Liver (tissue), 9 donors: ENCODE measurements around the gene STT3B. TPM values are rescaled to one million over a fixed set of nuclear protein-coding genes. Genes with fewer than 3 reads are reported as not detected.
"Not testable (repeated sequence)": the region's sequence is repeated elsewhere in the genome, so short reads cannot be mapped to it uniquely, and the experiment has no call there.

Experiments
- DNase-seq: peaks from one replicate; pipeline ENCODE4 v3.0.0-alpha.2; 2017; ENCODE audit warnings: low spot score
- H3K27ac ChIP-seq, 2 donors: one replicate each; pipeline ENCODE4 v1.7.0; 2013; ENCODE audit warnings: inconsistent platforms in 2 of 2, low read length in 2 of 2, control low read depth in 1 of 2, low read depth in 1 of 2, mild to moderate bottlenecking in 1 of 2
- H3K27me3 ChIP-seq, 4 donors: one replicate each; pipeline versions ENCODE4 v1.6.1 to v1.7.0; 2013; ENCODE audit warnings: low read length in 3 of 4, inconsistent platforms in 1 of 4, mild to moderate bottlenecking in 1 of 4, moderate library complexity in 1 of 4; ENCODE audit not compliant: control insufficient read depth in 4 of 4, insufficient read depth in 4 of 4
- H3K36me3 ChIP-seq, 4 donors: one replicate each; pipeline versions ENCODE4 v1.6.1 to v1.7.0; 2013; ENCODE audit warnings: low read length in 3 of 4, mild to moderate bottlenecking in 3 of 4, low read depth in 1 of 4, moderate library complexity in 1 of 4; ENCODE audit not compliant: control insufficient read depth in 4 of 4, insufficient read depth in 3 of 4
- H3K4me1 ChIP-seq, 4 donors: one replicate each; pipeline versions ENCODE4 v1.6.1 to v1.7.0; 2013; ENCODE audit warnings: low read length in 3 of 4, mild to moderate bottlenecking in 3 of 4, moderate library complexity in 1 of 4; ENCODE audit not compliant: control insufficient read depth in 4 of 4, insufficient read depth in 4 of 4
- H3K4me3 ChIP-seq, 3 donors: one replicate each; pipeline versions ENCODE4 v1.6.1 to v1.7.0; 2013; ENCODE audit warnings: low read length in 3 of 3, control low read depth in 1 of 3, low read depth in 1 of 3, mild to moderate bottlenecking in 1 of 3
- H3K9ac ChIP-seq, 2 donors: one replicate each; pipeline ENCODE4 v1.7.0; 2013; ENCODE audit warnings: low read length in 2 of 2, mild to moderate bottlenecking in 2 of 2, moderate library complexity in 2 of 2, control low read depth in 1 of 2, low read depth in 1 of 2
- H3K9me3 ChIP-seq, 4 donors: one replicate each; pipeline versions ENCODE4 v1.6.1 to v1.7.0; 2013; ENCODE audit warnings: low read length in 3 of 4; ENCODE audit not compliant: control insufficient read depth in 4 of 4
- EGR1 ChIP-seq, 2 donors: IDR thresholded peaks; 2 replicates each; pipeline ENCODE4 v1.6.1; 2016 to 2018; ENCODE audit warnings: antibody characterized with exemption in 2 of 2, low read depth in 2 of 2
- FOXA1 ChIP-seq: IDR thresholded peaks from 2 replicates; pipeline ENCODE4 v1.6.1; 2016; ENCODE audit warnings: antibody characterized with exemption
- FOXA2 ChIP-seq: IDR thresholded peaks from 2 replicates; pipeline ENCODE4 v1.6.1; 2016; ENCODE audit warnings: antibody characterized with exemption
- GABPA ChIP-seq, 2 donors: IDR thresholded peaks in 1 of 2; conservative IDR thresholded peaks in 1 of 2; 2 replicates each; pipeline ENCODE4 v1.6.1; 2016; ENCODE audit warnings: antibody characterized with exemption in 2 of 2, mild to moderate bottlenecking in 1 of 2, moderate library complexity in 1 of 2
- HNF4A ChIP-seq, 2 donors: conservative IDR thresholded peaks; 2 replicates each; pipeline ENCODE4 v1.6.1; 2016; ENCODE audit warnings: antibody characterized with exemption in 2 of 2, mild to moderate bottlenecking in 2 of 2
- HNF4G ChIP-seq: IDR thresholded peaks from 2 replicates; pipeline ENCODE4 v1.6.1; 2016; ENCODE audit warnings: antibody characterized with exemption
- JUND ChIP-seq, 2 donors: IDR thresholded peaks; 2 replicates each; pipeline ENCODE4 v1.6.1; 2016; ENCODE audit warnings: antibody characterized with exemption in 2 of 2
- NR2F2 ChIP-seq: IDR thresholded peaks from 2 replicates; pipeline ENCODE4 v1.6.1; 2016; ENCODE audit warnings: antibody characterized with exemption
- RAD21 ChIP-seq, 2 donors: IDR thresholded peaks; 2 replicates each; pipeline ENCODE4 v1.6.1; 2016; ENCODE audit warnings: antibody characterized with exemption in 2 of 2, mild to moderate bottlenecking in 2 of 2
- RXRA ChIP-seq, 2 donors: IDR thresholded peaks; 2 replicates each; pipeline ENCODE4 v1.6.1; 2017 to 2018; ENCODE audit warnings: antibody characterized with exemption in 2 of 2, mild to moderate bottlenecking in 1 of 2
- SP1 ChIP-seq: IDR thresholded peaks from 2 replicates; pipeline ENCODE4 v1.6.1; 2018; ENCODE audit warnings: antibody characterized with exemption, mild to moderate bottlenecking
- TAF1 ChIP-seq: conservative IDR thresholded peaks from 2 replicates; pipeline ENCODE4 v1.6.1; 2016; ENCODE audit warnings: antibody characterized with exemption, mild to moderate bottlenecking
- YY1 ChIP-seq: IDR thresholded peaks from 2 replicates; pipeline ENCODE4 v1.6.1; 2016; ENCODE audit warnings: antibody characterized with exemption, mild to moderate bottlenecking
- WGBS: extraction: QIAGEN DNeasy Blood & Tissue Kit; methylation state at CpG from one replicate; pipeline ENCODE4 v1.1.7; 2013; 5-methylcytosine and 5-hydroxymethylcytosine counted together
- polyA plus RNA-seq, 2 donors: library from polyadenylated mRNA; stranded (reverse) in 1 of 2; unstranded in 1 of 2; fragments of 200-250 nt in 1 of 2; fragments of >200 nt in 1 of 2; fragmentation: Nextera tagmentation in 1 of 2; extraction: Ambion mirVana in 1 of 2; gene quantifications; one replicate each; pipeline versions ENCODE4 v1.2.1 to v1.2.3, GENCODE V29; 2013 to 2015
- total RNA-seq, 2 donors: library from RNA; depleted of rRNA; stranded (reverse); fragments of >200 nt; gene quantifications; one replicate each; pipeline ENCODE4 v1.2.3, GENCODE V29; 2014
- TF ChIP-seq, protein P1 (sequence below): IDR thresholded peaks from 2 replicates; pipeline ENCODE4 v1.6.1; 2016; ENCODE audit warnings: antibody characterized with exemption, mild to moderate bottlenecking
- TF ChIP-seq, protein P2 (sequence below): fragments of 150-350 bp; IDR thresholded peaks from 2 replicates; pipeline ENCODE4 v1.5.1; 2017; ENCODE audit warnings: improper control_type of control experiment, low read depth, low read length; ENCODE audit not compliant: missing input control
- TF ChIP-seq, protein P3 (sequence below): IDR thresholded peaks from 2 replicates; pipeline ENCODE4 v1.6.1; 2016; ENCODE audit warnings: antibody characterized with exemption
- TF ChIP-seq, protein P4 (sequence below): IDR thresholded peaks from 2 replicates; pipeline ENCODE4 v1.6.1; 2016; ENCODE audit warnings: antibody characterized with exemption
- TF ChIP-seq, protein P5 (sequence below): IDR thresholded peaks from 2 replicates; pipeline ENCODE4 v1.6.1; 2016; ENCODE audit warnings: antibody characterized with exemption
- donor health status: healthy.
- donor health status: healthy.
- donor health status: healthy.
- donor health status: healthy.
- donor health status: healthy.

The STT3B gene
- total and polyA plus RNA-seq, 4 donors, result 23.9 to 128 (median 85.5) TPM

DNA sequence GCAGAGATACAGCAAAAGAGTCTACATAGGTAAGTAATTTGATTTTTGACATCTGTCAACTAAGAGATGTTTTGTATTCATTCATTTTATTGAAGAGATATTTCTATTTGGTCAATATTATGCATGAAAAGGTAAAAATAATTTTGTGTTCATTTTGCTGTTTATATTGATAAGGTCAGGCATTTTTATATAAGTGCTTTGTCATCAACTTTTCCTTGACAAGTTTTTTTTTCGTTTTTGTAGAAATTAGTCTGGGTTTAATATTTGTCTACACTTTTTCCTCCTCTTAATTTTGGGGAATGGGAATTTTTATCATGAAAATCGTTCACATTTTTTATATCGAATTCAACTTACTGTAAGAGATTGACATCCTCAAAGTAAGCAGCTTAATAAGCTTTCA, 67.7 kb downstream of the STT3B start:
- H3K4me3 ChIP-seq, result no peak overlapping the region
- WGBS, result 96% methylated on average over 3 of the region's 3 CpGs
- H3K4me1 ChIP-seq, result peaks cover 0 to 1% (median 0%) of the 10 kb centered on the region in 4 donors
- H3K27ac ChIP-seq, result no peak overlapping the region
- no peaks in the 10 kb centered on the region for H3K27me3 ChIP-seq
- no peaks in the 10 kb centered on the region for H3K9me3 ChIP-seq
- no peak for DNase-seq
- TF ChIP-seq RXRA (IDR thresholded peaks at IDR 0.05), result no peak
- TF ChIP-seq FOXA1, result no peak
- TF ChIP-seq TAF1, result no peak
- TF ChIP-seq RAD21 (IDR thresholded peaks at IDR 0.05), result no peak
- no peak for TF ChIP-seq JUND (IDR thresholded peaks at IDR 0.05)
- TF ChIP-seq, protein P1, sequence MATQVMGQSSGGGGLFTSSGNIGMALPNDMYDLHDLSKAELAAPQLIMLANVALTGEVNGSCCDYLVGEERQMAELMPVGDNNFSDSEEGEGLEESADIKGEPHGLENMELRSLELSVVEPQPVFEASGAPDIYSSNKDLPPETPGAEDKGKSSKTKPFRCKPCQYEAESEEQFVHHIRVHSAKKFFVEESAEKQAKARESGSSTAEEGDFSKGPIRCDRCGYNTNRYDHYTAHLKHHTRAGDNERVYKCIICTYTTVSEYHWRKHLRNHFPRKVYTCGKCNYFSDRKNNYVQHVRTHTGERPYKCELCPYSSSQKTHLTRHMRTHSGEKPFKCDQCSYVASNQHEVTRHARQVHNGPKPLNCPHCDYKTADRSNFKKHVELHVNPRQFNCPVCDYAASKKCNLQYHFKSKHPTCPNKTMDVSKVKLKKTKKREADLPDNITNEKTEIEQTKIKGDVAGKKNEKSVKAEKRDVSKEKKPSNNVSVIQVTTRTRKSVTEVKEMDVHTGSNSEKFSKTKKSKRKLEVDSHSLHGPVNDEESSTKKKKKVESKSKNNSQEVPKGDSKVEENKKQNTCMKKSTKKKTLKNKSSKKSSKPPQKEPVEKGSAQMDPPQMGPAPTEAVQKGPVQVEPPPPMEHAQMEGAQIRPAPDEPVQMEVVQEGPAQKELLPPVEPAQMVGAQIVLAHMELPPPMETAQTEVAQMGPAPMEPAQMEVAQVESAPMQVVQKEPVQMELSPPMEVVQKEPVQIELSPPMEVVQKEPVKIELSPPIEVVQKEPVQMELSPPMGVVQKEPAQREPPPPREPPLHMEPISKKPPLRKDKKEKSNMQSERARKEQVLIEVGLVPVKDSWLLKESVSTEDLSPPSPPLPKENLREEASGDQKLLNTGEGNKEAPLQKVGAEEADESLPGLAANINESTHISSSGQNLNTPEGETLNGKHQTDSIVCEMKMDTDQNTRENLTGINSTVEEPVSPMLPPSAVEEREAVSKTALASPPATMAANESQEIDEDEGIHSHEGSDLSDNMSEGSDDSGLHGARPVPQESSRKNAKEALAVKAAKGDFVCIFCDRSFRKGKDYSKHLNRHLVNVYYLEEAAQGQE, result no peak
- TF ChIP-seq, protein P2, sequence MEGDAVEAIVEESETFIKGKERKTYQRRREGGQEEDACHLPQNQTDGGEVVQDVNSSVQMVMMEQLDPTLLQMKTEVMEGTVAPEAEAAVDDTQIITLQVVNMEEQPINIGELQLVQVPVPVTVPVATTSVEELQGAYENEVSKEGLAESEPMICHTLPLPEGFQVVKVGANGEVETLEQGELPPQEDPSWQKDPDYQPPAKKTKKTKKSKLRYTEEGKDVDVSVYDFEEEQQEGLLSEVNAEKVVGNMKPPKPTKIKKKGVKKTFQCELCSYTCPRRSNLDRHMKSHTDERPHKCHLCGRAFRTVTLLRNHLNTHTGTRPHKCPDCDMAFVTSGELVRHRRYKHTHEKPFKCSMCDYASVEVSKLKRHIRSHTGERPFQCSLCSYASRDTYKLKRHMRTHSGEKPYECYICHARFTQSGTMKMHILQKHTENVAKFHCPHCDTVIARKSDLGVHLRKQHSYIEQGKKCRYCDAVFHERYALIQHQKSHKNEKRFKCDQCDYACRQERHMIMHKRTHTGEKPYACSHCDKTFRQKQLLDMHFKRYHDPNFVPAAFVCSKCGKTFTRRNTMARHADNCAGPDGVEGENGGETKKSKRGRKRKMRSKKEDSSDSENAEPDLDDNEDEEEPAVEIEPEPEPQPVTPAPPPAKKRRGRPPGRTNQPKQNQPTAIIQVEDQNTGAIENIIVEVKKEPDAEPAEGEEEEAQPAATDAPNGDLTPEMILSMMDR, result no peak
- TF ChIP-seq, protein P3, sequence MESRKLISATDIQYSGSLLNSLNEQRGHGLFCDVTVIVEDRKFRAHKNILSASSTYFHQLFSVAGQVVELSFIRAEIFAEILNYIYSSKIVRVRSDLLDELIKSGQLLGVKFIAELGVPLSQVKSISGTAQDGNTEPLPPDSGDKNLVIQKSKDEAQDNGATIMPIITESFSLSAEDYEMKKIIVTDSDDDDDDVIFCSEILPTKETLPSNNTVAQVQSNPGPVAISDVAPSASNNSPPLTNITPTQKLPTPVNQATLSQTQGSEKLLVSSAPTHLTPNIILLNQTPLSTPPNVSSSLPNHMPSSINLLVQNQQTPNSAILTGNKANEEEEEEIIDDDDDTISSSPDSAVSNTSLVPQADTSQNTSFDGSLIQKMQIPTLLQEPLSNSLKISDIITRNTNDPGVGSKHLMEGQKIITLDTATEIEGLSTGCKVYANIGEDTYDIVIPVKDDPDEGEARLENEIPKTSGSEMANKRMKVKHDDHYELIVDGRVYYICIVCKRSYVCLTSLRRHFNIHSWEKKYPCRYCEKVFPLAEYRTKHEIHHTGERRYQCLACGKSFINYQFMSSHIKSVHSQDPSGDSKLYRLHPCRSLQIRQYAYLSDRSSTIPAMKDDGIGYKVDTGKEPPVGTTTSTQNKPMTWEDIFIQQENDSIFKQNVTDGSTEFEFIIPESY, result no peak
- TF ChIP-seq YY1, result no peak
- no peak for TF ChIP-seq FOXA2
- TF ChIP-seq, protein P4, sequence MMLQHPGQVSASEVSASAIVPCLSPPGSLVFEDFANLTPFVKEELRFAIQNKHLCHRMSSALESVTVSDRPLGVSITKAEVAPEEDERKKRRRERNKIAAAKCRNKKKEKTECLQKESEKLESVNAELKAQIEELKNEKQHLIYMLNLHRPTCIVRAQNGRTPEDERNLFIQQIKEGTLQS, result no peak
- no peak for TF ChIP-seq HNF4A (conservative IDR thresholded peaks at IDR 0.05)
- TF ChIP-seq, protein P5, sequence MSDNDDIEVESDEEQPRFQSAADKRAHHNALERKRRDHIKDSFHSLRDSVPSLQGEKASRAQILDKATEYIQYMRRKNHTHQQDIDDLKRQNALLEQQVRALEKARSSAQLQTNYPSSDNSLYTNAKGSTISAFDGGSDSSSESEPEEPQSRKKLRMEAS, result no peak
- TF ChIP-seq NR2F2, result no peak
- no peak for TF ChIP-seq HNF4G
- no peak for TF ChIP-seq GABPA (IDR thresholded peaks at IDR 0.05 in 1 of 2, conservative IDR thresholded peaks at IDR 0.05 in 1 of 2)
- TF ChIP-seq EGR1 (IDR thresholded peaks at IDR 0.05; ENCODE audit: low read depth in 2 of 2), result no peak
- no peak for TF ChIP-seq SP1
- peaks cover 0 to 6% (median 2%) of the 10 kb centered on the region in 4 donors for H3K36me3 ChIP-seq
- no peak overlapping the region for H3K9ac ChIP-seq

DNA sequence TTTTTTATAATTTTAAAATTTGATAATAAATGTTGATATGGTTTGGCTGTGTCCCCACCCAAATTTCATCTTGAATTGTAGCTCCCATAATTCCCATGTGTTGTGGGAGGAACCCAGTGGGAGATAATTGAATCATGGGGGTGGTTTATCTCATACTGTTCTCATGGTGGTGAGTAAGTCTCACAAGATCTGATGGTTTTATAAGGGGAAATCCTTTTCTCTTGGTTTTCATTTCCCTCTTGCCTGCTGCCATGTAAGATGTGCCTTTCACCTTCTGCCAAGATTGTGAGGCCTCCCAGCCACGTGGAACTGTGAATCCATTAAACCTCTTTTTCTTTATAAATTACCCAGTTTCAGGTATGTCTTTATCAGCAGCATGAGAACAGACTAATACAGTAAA, 72.6 kb downstream of the STT3B start:
- H3K4me3 ChIP-seq, result not testable (repeated sequence)

More for the DNA sequence above, 72.6 kb downstream of the STT3B start:
- not testable (repeated sequence) for H3K9ac ChIP-seq, H3K9me3 ChIP-seq, H3K27ac ChIP-seq, DNase-seq, H3K27me3 ChIP-seq, H3K4me1 ChIP-seq
- peaks cover 0 to 13% (median 8%) of the 10 kb centered on the region in 4 donors for H3K36me3 ChIP-seq
- 97% methylated on average over 1 of the region's 1 CpG for WGBS
